ENCODE measurements around the gene UPB1. TPM values are rescaled to one million over a fixed set of nuclear protein-coding genes. Genes with fewer than 3 reads are reported as not detected.

The UPB1 gene
- total and polyA plus RNA-seq, 2 experiments from 2014 or later, result 0.13 TPM; not detected in 1

GRCh38 chr22:24465566-24465965 lies 29.6 kb upstream of the UPB1 start:
- Mint-ChIP-seq H3K27ac (no peak overlapping the region), H3K4me3 (no peak overlapping the region), H3K27me3 (ENCODE audit: insufficient read depth, low read depth, poor library complexity) (peaks cover 6% of the 10 kb centered on the region), H3K4me1 (peaks cover 15% of the 10 kb centered on the region; the same call in 2 of the 3 replicates), H3K9me3 (no peaks in the 10 kb centered on the region), H3K36me3 (ENCODE audit: low read depth) (no peaks in the 10 kb centered on the region)
- Histone ChIP-seq H3K27me3 (ENCODE audit: insufficient read depth) (no peaks in the 10 kb centered on the region), H3K79me2 (replicated peaks; ENCODE audit: insufficient read depth) (no peaks in the 10 kb centered on the region), H3K27ac (ENCODE audit: low read depth) (no peak overlapping the region), H4K20me1 (replicated peaks; ENCODE audit: insufficient read depth) (no peaks in the 10 kb centered on the region), H3K4me3 (no peak overlapping the region), H3K4me1 (ENCODE audit: insufficient read depth) (peaks cover 2% of the 10 kb centered on the region; the same call in 1 of the 2 replicates), H3F3A (replicated peaks; ENCODE audit: low read depth) (no peaks in the 10 kb centered on the region), H3K36me3 (ENCODE audit: insufficient read depth) (no peaks in the 10 kb centered on the region), H3K9me2 (ENCODE audit: insufficient read depth) (no peaks in the 10 kb centered on the region), H2AFZ (no peak overlapping the region), H3K4me2 (no peak overlapping the region)
- DNase-seq (ENCODE audit: low spot score) (no peak), ATAC-seq (no peak)
- TF ChIP-seq STAT1 (IDR thresholded peaks at IDR 0.05; ENCODE audit: unreplicated experiment) (no peak), POLR2AphosphoS5 (IDR thresholded peaks at IDR 0.05; ENCODE audit: low read depth) (no peak), JUNB (IDR thresholded peaks at IDR 0.05; ENCODE audit: unreplicated experiment) (no peak), EZH2phosphoT487 (IDR thresholded peaks at IDR 0.05; ENCODE audit: unreplicated experiment) (no peak), REST (IDR thresholded peaks at IDR 0.05; ENCODE audit: unreplicated experiment) (no peak), CTCF (conservative IDR thresholded peaks at IDR 0.05; ENCODE audit: low read depth in 2 of 2) (no peak), CREB1 (CRISPR knock-in tag; IDR thresholded peaks at IDR 0.05; ENCODE audit: low read depth) (no peak), ETS1 (IDR thresholded peaks at IDR 0.05) (no peak), ZNF114 (CRISPR knock-in tag; IDR thresholded peaks at IDR 0.05) (no peak), ZNF331 (CRISPR knock-in tag; IDR thresholded peaks at IDR 0.05; ENCODE audit: low read depth) (no peak), EZH2 (IDR thresholded peaks at IDR 0.05; ENCODE audit: low read depth, unreplicated experiment) (no peak), NANOG (IDR thresholded peaks at IDR 0.05; ENCODE audit: borderline replicate concordance) (no peak), ZNF462 (CRISPR knock-in tag; IDR thresholded peaks at IDR 0.05) (no peak)
